PC-9 (cell line): ENCODE data around the gene B3GLCT.

Source experiments
- EZH2 ChIP-seq: fragments of 200-600 bp; sonication (generic); IDR thresholded peaks from 2 replicates; pipeline ENCODE4 v1.8.0; 2017; ENCODE audit warnings: antibody characterized with exemption, low read depth
- TF ChIP-seq, protein P1 (sequence below): fragments of 200-600 bp; sonication (generic); conservative IDR thresholded peaks from 2 replicates; pipeline ENCODE4 v1.6.1; 2017; ENCODE audit warnings: mixed run types, antibody characterized with exemption, mild to moderate bottlenecking, moderate library complexity

DNA sequence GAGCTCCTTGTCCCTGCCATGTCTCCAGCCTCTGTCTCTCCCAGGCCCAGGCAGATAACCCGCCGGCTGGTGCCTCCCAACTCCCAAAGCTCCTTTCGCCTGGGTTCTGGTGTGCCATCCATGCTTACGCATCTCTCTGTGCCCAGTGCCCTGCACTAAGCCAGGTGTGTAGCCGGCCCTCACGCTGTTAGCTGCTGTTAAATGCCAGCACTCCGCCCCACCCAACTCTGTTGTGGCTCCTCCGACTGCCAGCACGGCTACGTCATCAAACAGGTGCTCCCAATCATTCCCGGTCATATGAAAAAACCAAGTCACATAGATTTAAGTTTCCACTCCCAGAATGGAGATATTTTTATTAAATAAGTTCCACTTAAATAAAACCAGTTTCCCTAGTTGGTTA lies 31.0 kb upstream of the B3GLCT start:
- TF ChIP-seq, protein P1, sequence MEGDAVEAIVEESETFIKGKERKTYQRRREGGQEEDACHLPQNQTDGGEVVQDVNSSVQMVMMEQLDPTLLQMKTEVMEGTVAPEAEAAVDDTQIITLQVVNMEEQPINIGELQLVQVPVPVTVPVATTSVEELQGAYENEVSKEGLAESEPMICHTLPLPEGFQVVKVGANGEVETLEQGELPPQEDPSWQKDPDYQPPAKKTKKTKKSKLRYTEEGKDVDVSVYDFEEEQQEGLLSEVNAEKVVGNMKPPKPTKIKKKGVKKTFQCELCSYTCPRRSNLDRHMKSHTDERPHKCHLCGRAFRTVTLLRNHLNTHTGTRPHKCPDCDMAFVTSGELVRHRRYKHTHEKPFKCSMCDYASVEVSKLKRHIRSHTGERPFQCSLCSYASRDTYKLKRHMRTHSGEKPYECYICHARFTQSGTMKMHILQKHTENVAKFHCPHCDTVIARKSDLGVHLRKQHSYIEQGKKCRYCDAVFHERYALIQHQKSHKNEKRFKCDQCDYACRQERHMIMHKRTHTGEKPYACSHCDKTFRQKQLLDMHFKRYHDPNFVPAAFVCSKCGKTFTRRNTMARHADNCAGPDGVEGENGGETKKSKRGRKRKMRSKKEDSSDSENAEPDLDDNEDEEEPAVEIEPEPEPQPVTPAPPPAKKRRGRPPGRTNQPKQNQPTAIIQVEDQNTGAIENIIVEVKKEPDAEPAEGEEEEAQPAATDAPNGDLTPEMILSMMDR = no peak
- no peak for TF ChIP-seq EZH2
